CD4-positive, alpha-beta memory T cell (primary cell): ENCODE data around the gene TMEM45A. TPM values are rescaled to one million over a fixed set of nuclear protein-coding genes. Genes with fewer than 3 reads are reported as not detected.
"Not testable (repeated sequence)": the region's sequence is repeated elsewhere in the genome, so short reads cannot be mapped to it uniquely, and the experiment has no call there.

ENCODE experiments used
- CTCF ChIA-PET: fragments of 350-600 bp; sonication (Branson Sonifier 250); formaldehyde crosslinking; loops from one replicate; lab custom pipeline; 2021; ENCODE audit warnings: inconsistent platforms; ENCODE audit not compliant: partially characterized antibody; lab: Charles Lee
- POLR2A ChIA-PET: fragments of 350-600 bp; sonication (Branson Sonifier 250); formaldehyde crosslinking; loops from one replicate; lab custom pipeline; 2021; ENCODE audit not compliant: partially characterized antibody; lab: Charles Lee
- DNase-seq, 5 donors: peaks; one replicate each; pipeline versions ENCODE4 v3.0.0 to v3.0.0-alpha.2; 2020 to 2022; ENCODE audit warnings: mixed read lengths in 1 of 5
- H3K27ac ChIP-seq: one replicate; pipeline ENCODE4 v1.7.0; 2013; ENCODE audit warnings: low read depth, low read length
- H3K27me3 ChIP-seq: 2 replicates; pipeline ENCODE4 v1.7.0; 2013; ENCODE audit warnings: mild to moderate bottlenecking, low read length, moderate library complexity; ENCODE audit not compliant: insufficient read depth
- H3K36me3 ChIP-seq: 2 replicates; pipeline ENCODE4 v1.7.0; 2013; ENCODE audit warnings: mild to moderate bottlenecking, low read length, moderate library complexity; ENCODE audit not compliant: insufficient read depth
- H3K4me1 ChIP-seq: 2 replicates; pipeline ENCODE4 v1.7.0; 2013; ENCODE audit warnings: mild to moderate bottlenecking, low read length, moderate library complexity; ENCODE audit not compliant: insufficient read depth
- H3K4me3 ChIP-seq, 2 donors: one replicate each; pipeline ENCODE4 v1.7.0; 2013; ENCODE audit warnings: low read length in 2 of 2, mild to moderate bottlenecking in 1 of 2
- H3K9me3 ChIP-seq, 2 donors: one replicate each; pipeline ENCODE4 v1.7.0; 2013; ENCODE audit warnings: low read length in 2 of 2, control low read depth in 1 of 2; ENCODE audit not compliant: control insufficient read depth in 1 of 2
- H3K27ac Mint-ChIP-seq, 7 donors: one replicate each; pipeline ENCODE4 v1.8.0; 2020 to 2021; ENCODE audit warnings: mixed read lengths in 7 of 7, mild to moderate bottlenecking in 6 of 7, inconsistent platforms in 3 of 7, moderate library complexity in 3 of 7
- H3K27me3 Mint-ChIP-seq, 2 donors: one replicate each; pipeline ENCODE4 v1.8.0; 2020 to 2021; ENCODE audit warnings: mixed read lengths in 2 of 2
- H3K36me3 Mint-ChIP-seq, 2 donors: one replicate each; pipeline ENCODE4 v1.8.0; 2020 to 2021; ENCODE audit warnings: mixed read lengths in 2 of 2, inconsistent platforms in 1 of 2, mild to moderate bottlenecking in 1 of 2
- H3K4me1 Mint-ChIP-seq, 4 donors: one replicate each; pipeline ENCODE4 v1.8.0; 2020 to 2021; ENCODE audit warnings: mixed read lengths in 4 of 4, mild to moderate bottlenecking in 1 of 4
- H3K4me3 Mint-ChIP-seq, 8 donors: one replicate each; pipeline ENCODE4 v1.8.0; 2020 to 2021; ENCODE audit warnings: mixed read lengths in 8 of 8, mild to moderate bottlenecking in 7 of 8, moderate library complexity in 6 of 8, inconsistent platforms in 3 of 8
- H3K9me3 Mint-ChIP-seq, 8 donors: one replicate each; pipeline ENCODE4 v1.8.0; 2020 to 2021; ENCODE audit warnings: mixed read lengths in 8 of 8, mild to moderate bottlenecking in 5 of 8, inconsistent platforms in 3 of 8, moderate library complexity in 1 of 8
- intact Hi-C: fragments of 100-400 bp; cut with micrococcal nuclease; formaldehyde crosslinking; loops from one replicate; pipeline ENCODE4 v1.15.1; 2023
- polyA plus RNA-seq, 2 donors: library from polyadenylated mRNA; unstranded; fragments of 300-500 nt; fragmentation: Illumina TruSeq; gene quantifications; one replicate each; pipeline ENCODE4 v1.2.3, GENCODE V29; 2021
- total RNA-seq, 2 experiments: library from RNA; stranded (reverse); gene quantifications; one replicate each; pipeline ENCODE4 v1.2.3, GENCODE V29; 2021

TMEM45A gene
- total and polyA plus RNA-seq, 4 experiments from 2014 or later = 0.23 TPM; not detected in 3

- Histone ChIP-seq H3K27ac (no peak overlapping the region), H3K36me3 (no peaks in the 10 kb centered on the region), H3K9me3 (no peaks in the 10 kb centered on the region), H3K27me3 (no peaks in the 10 kb centered on the region), H3K4me1 (no peaks in the 10 kb centered on the region), H3K4me3 (no peak overlapping the region)
- Mint-ChIP-seq H3K27ac (no peak overlapping the region), H3K27me3 (peaks cover 1 to 3% of the 10 kb centered on the region in 2 donors), H3K4me1 (no peaks in the 10 kb centered on the region), H3K9me3 (no peaks in the 10 kb centered on the region), H3K4me3 (no peak overlapping the region), H3K36me3 (no peaks in the 10 kb centered on the region)
- ChIA-PET POLR2A (no interaction called here), CTCF (interaction anchor here (8.1 kb wide), 1 partner anchor 9 kb away, joined by 54 read pairs; no protein-coding TSS in a partner anchor)
- DNase-seq = no peak
- intact Hi-C loops = no loop called here
Measured at GRCh38 chr3:100581650-100582049, 89.2 kb downstream of the TMEM45A start.

- H3K27ac Mint-ChIP-seq, H3K9me3 Mint-ChIP-seq, H3K4me3 ChIP-seq, H3K27me3 ChIP-seq, H3K4me3 Mint-ChIP-seq, H3K27me3 Mint-ChIP-seq, POLR2A ChIA-PET, DNase-seq, H3K36me3 ChIP-seq, H3K4me1 ChIP-seq, H3K36me3 Mint-ChIP-seq, CTCF ChIA-PET, intact Hi-C loops, H3K4me1 Mint-ChIP-seq, H3K27ac ChIP-seq, H3K9me3 ChIP-seq: not testable (repeated sequence)
Measured at GRCh38 chr3:100582157-100582556, 89.7 kb downstream of the TMEM45A start.

GRCh38 chr3:100584101-100584660, 91.8 kb downstream of the TMEM45A start:
- DNase-seq = no peak
- H3K4me3 ChIP-seq = no peak overlapping the region
- no peaks in the 10 kb centered on the region for H3K36me3 ChIP-seq
- CTCF ChIA-PET = interaction anchor here (1.2 kb wide), 1 partner anchor 9 kb away, joined by 3 read pairs; no protein-coding TSS in a partner anchor
- Mint-ChIP-seq H3K9me3 (no peaks in the 10 kb centered on the region), H3K4me1 (no peaks in the 10 kb centered on the region), H3K4me3 (no peak overlapping the region), H3K27ac (no peak overlapping the region), H3K36me3 (no peaks in the 10 kb centered on the region), H3K27me3 (peaks cover 1 to 3% of the 10 kb centered on the region in 2 donors)
- no peaks in the 10 kb centered on the region for H3K4me1 ChIP-seq
- POLR2A ChIA-PET = no interaction called here
- H3K9me3 ChIP-seq = no peaks in the 10 kb centered on the region
- intact Hi-C loops = no loop called here
- no peak overlapping the region for H3K27ac ChIP-seq
- no peaks in the 10 kb centered on the region for H3K27me3 ChIP-seq

- Histone ChIP-seq H3K4me3 (no peak overlapping the region), H3K36me3 (no peaks in the 10 kb centered on the region), H3K27ac (no peak overlapping the region), H3K27me3 (no peaks in the 10 kb centered on the region), H3K9me3 (no peaks in the 10 kb centered on the region), H3K4me1 (peaks cover 3% of the 10 kb centered on the region)
- ChIA-PET CTCF (interaction anchor here (1.0 kb wide), 1 partner anchor 10 kb away, joined by 4 read pairs; no protein-coding TSS in a partner anchor), POLR2A (no interaction called here)
- H3K36me3 Mint-ChIP-seq = no peaks in the 10 kb centered on the region
- H3K9me3 Mint-ChIP-seq = no peaks in the 10 kb centered on the region
- DNase-seq = no peak
- no peak overlapping the region for H3K4me3 Mint-ChIP-seq
- intact Hi-C loops = no loop called here
- no peak overlapping the region for H3K27ac Mint-ChIP-seq
- H3K4me1 Mint-ChIP-seq = peaks cover 0 to 5% (median 4%) of the 10 kb centered on the region in 4 donors
- no peaks in the 10 kb centered on the region for H3K27me3 Mint-ChIP-seq
Measured at GRCh38 chr3:100586832-100587231, 94.4 kb downstream of the TMEM45A start.

GRCh38 chr3:100588251-100588650, 95.8 kb downstream of the TMEM45A start:
- Histone ChIP-seq H3K36me3 (no peaks in the 10 kb centered on the region), H3K4me3 (no peak overlapping the region), H3K27ac (no peak overlapping the region), H3K27me3 (no peaks in the 10 kb centered on the region), H3K9me3 (no peaks in the 10 kb centered on the region), H3K4me1 (peaks cover 3% of the 10 kb centered on the region)
- H3K4me3 Mint-ChIP-seq = no peak overlapping the region
- intact Hi-C loops = no loop called here
- no peaks in the 10 kb centered on the region for H3K27me3 Mint-ChIP-seq
- no peak for DNase-seq
- no peaks in the 10 kb centered on the region for H3K9me3 Mint-ChIP-seq
- ChIA-PET POLR2A (no interaction called here), CTCF (interaction anchor here (0.6 to 6.5 kb wide), 7 partner anchors 10 to 757 kb away, joined by 3 to 57 read pairs (median 19); no protein-coding TSS in a partner anchor)
- peaks cover 0 to 5% (median 4%) of the 10 kb centered on the region in 4 donors for H3K4me1 Mint-ChIP-seq
- H3K27ac Mint-ChIP-seq = no peak overlapping the region
- H3K36me3 Mint-ChIP-seq = no peaks in the 10 kb centered on the region

GRCh38 chr3:100590114-100590839, 97.9 kb downstream of the TMEM45A start:
- Mint-ChIP-seq H3K27ac (peak overlapping the region in 2 of 7 donors; percentile 1 to 2), H3K4me3 (peak overlapping the region in 7 of 8 donors; percentile 0 to 47 (median 18)), H3K27me3 (no peaks in the 10 kb centered on the region), H3K9me3 (no peaks in the 10 kb centered on the region), H3K36me3 (no peaks in the 10 kb centered on the region), H3K4me1 (peaks cover 0 to 5% (median 4%) of the 10 kb centered on the region in 4 donors)
- no peaks in the 10 kb centered on the region for H3K36me3 ChIP-seq
- POLR2A ChIA-PET = no interaction called here
- H3K4me1 ChIP-seq = peaks cover 3% of the 10 kb centered on the region
- H3K9me3 ChIP-seq = no peaks in the 10 kb centered on the region
- intact Hi-C loops = loop anchor here (1.0 to 5.0 kb wide), 5 partner anchors 117 to 758 kb away; partner anchors contain the start of gene TFG
- H3K4me3 ChIP-seq = no peak overlapping the region
- CTCF ChIA-PET = interaction anchor here (0.8 to 6.5 kb wide), 14 partner anchors 8 to 757 kb away, joined by 3 to 57 read pairs (median 6); no protein-coding TSS in a partner anchor
- DNase-seq = peak; percentile 50 to 64 (median 58)
- H3K27ac ChIP-seq = no peak overlapping the region
- H3K27me3 ChIP-seq = no peaks in the 10 kb centered on the region

- Mint-ChIP-seq H3K36me3 (no peaks in the 10 kb centered on the region), H3K27ac (no peak overlapping the region), H3K27me3 (no peaks in the 10 kb centered on the region), H3K4me3 (no peak overlapping the region), H3K4me1 (peaks cover 0 to 5% (median 4%) of the 10 kb centered on the region in 4 donors), H3K9me3 (no peaks in the 10 kb centered on the region)
- Histone ChIP-seq H3K36me3 (no peaks in the 10 kb centered on the region), H3K4me3 (no peak overlapping the region), H3K9me3 (no peaks in the 10 kb centered on the region), H3K4me1 (peaks cover 3% of the 10 kb centered on the region), H3K27me3 (no peaks in the 10 kb centered on the region), H3K27ac (no peak overlapping the region)
- no peak for DNase-seq
- CTCF ChIA-PET = interaction anchor here (0.8 to 6.5 kb wide), 11 partner anchors 10 to 768 kb away, joined by 3 to 57 read pairs (median 12); no protein-coding TSS in a partner anchor
- intact Hi-C loops = loop anchor here (1.0 to 5.0 kb wide), 5 partner anchors 117 to 758 kb away; partner anchors contain the start of gene TFG
- POLR2A ChIA-PET = no interaction called here
Measured at GRCh38 chr3:100590840-100591147, 98.4 kb downstream of the TMEM45A start.
